Measurements from ENCODE around the gene RIPK4. TPM values are rescaled to one million over a fixed set of nuclear protein-coding genes. Genes with fewer than 3 reads are reported as not detected.
"Not testable (repeated sequence)": the region's sequence is repeated elsewhere in the genome, so short reads cannot be mapped to it uniquely, and the experiment has no call there.

Gene RIPK4
- total RNA-seq, 1 donor from 2014 or later: 6.4 TPM

GRCh38 chr21:41703857-41704501 is 62.9 kb downstream of the RIPK4 start:
- H3K9me3 ChIP-seq: no peaks in the 10 kb centered on the region
- no peak for DNase-seq (ENCODE audit: low spot score in 2 of 2)
- no peak overlapping the region for H3K4me3 ChIP-seq
- intact Hi-C loops (cut with DNase I): no loop called here
- TF ChIP-seq CTCF (IDR thresholded peaks at IDR 0.05): no peak
- no peaks in the 10 kb centered on the region for H3K27me3 ChIP-seq
- no peaks in the 10 kb centered on the region for H3K36me3 ChIP-seq
- H3K4me1 ChIP-seq: no peaks in the 10 kb centered on the region
- no peak overlapping the region for H3K27ac ChIP-seq

GRCh38 chr21:41701749-41702148 is 65.1 kb downstream of the RIPK4 start:
- no peak for TF ChIP-seq CTCF (IDR thresholded peaks at IDR 0.05)
- no peak overlapping the region for H3K27ac ChIP-seq
- no peaks in the 10 kb centered on the region for H3K27me3 ChIP-seq

GRCh38 chr21:41699311-41699710 is 67.5 kb downstream of the RIPK4 start:
- TF ChIP-seq CTCF (IDR thresholded peaks at IDR 0.05): no peak

More at GRCh38 chr21:41701749-41702148, 65.1 kb downstream of the RIPK4 start:
- no peaks in the 10 kb centered on the region for H3K4me1 ChIP-seq
- no peaks in the 10 kb centered on the region for H3K36me3 ChIP-seq
- no peak for DNase-seq (ENCODE audit: low spot score in 2 of 2)
- H3K9me3 ChIP-seq: no peaks in the 10 kb centered on the region
- no peak overlapping the region for H3K4me3 ChIP-seq
- intact Hi-C loops (cut with DNase I): no loop called here

GRCh38 chr21:41698071-41698470 is 68.8 kb downstream of the RIPK4 start:
- DNase-seq (ENCODE audit: low spot score in 2 of 2): no peak
- no peak overlapping the region for H3K27ac ChIP-seq
- H3K27me3 ChIP-seq: no peaks in the 10 kb centered on the region
- intact Hi-C loops (cut with DNase I): no loop called here
- no peaks in the 10 kb centered on the region for H3K36me3 ChIP-seq
- H3K4me1 ChIP-seq: no peaks in the 10 kb centered on the region
- no peak overlapping the region for H3K4me3 ChIP-seq
- no peaks in the 10 kb centered on the region for H3K9me3 ChIP-seq
- TF ChIP-seq CTCF (IDR thresholded peaks at IDR 0.05): no peak

More at GRCh38 chr21:41699311-41699710, 67.5 kb downstream of the RIPK4 start:
- no peak for DNase-seq (ENCODE audit: low spot score in 2 of 2)
- no peaks in the 10 kb centered on the region for H3K27me3 ChIP-seq
- no peaks in the 10 kb centered on the region for H3K4me1 ChIP-seq
- intact Hi-C loops (cut with DNase I): no loop called here
- no peaks in the 10 kb centered on the region for H3K36me3 ChIP-seq
- no peaks in the 10 kb centered on the region for H3K9me3 ChIP-seq
- no peak overlapping the region for H3K27ac ChIP-seq
- no peak overlapping the region for H3K4me3 ChIP-seq

GRCh38 chr21:41695513-41695912 is 71.3 kb downstream of the RIPK4 start:
- DNase-seq (ENCODE audit: low spot score in 2 of 2): no peak
- Histone ChIP-seq H3K27me3 (no peaks in the 10 kb centered on the region), H3K4me3 (no peak overlapping the region), H3K36me3 (no peaks in the 10 kb centered on the region), H3K27ac (no peak overlapping the region), H3K4me1 (no peaks in the 10 kb centered on the region), H3K9me3 (no peaks in the 10 kb centered on the region)
- no peak for TF ChIP-seq CTCF (IDR thresholded peaks at IDR 0.05)
- intact Hi-C loops (cut with DNase I): no loop called here

- H3K4me1 ChIP-seq; H3K36me3 ChIP-seq; DNase-seq (ENCODE audit: low spot score in 2 of 2); H3K9me3 ChIP-seq; intact Hi-C loops (cut with DNase I); H3K27me3 ChIP-seq; H3K4me3 ChIP-seq; H3K27ac ChIP-seq: not testable (repeated sequence)
Observed at GRCh38 chr21:41694042-41694441, 72.8 kb downstream of the RIPK4 start.

All from ascending aorta (tissue), 2 donors.